ENCODE results near the gene EHD1.

Gene EHD1

DNA sequence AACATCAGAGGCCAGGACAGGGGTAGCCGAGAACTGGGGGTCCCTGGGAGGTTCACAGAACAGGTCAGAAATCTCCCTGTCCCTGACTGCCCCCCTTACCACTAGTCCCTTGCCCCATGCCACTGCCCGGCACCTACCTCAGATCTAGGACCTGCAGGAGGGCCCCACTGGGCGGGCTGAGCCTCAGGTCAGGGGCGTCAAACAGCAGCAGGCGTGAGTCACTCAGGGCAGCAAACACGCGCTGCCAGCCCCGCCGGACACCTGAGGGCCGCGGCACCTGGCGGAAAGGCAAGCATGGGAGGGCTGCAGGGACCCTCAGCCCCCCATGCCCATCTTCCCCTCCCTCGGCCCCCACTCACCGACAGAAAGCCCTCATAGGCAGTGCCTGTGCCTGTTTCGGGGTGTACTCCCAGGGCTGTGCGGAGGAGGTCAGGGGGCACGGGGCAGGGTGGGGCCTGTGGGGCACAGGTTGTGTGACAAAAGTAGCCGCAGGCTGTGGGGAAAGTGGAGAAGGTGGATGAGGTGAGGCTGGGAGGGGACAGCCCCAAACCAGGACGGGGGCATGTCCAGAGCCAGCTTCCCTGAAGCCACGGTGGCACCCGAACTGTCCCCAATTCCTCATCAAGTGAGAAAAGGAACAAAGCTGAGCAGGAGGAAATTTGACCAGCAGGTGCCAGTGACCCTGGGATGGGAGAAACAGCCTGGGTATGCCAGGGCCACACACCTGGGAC lies 45.8 kb downstream of the EHD1 start:
- no peak overlapping the region for H3K4me3 ChIP-seq (ENCODE audit: low read depth, low read length)
- TF ChIP-seq, protein P1, sequence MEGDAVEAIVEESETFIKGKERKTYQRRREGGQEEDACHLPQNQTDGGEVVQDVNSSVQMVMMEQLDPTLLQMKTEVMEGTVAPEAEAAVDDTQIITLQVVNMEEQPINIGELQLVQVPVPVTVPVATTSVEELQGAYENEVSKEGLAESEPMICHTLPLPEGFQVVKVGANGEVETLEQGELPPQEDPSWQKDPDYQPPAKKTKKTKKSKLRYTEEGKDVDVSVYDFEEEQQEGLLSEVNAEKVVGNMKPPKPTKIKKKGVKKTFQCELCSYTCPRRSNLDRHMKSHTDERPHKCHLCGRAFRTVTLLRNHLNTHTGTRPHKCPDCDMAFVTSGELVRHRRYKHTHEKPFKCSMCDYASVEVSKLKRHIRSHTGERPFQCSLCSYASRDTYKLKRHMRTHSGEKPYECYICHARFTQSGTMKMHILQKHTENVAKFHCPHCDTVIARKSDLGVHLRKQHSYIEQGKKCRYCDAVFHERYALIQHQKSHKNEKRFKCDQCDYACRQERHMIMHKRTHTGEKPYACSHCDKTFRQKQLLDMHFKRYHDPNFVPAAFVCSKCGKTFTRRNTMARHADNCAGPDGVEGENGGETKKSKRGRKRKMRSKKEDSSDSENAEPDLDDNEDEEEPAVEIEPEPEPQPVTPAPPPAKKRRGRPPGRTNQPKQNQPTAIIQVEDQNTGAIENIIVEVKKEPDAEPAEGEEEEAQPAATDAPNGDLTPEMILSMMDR (IDR thresholded peaks at IDR 0.05; ENCODE audit: borderline replicate concordance, insufficient read depth, low read depth, low read length), result no peak

DNA sequence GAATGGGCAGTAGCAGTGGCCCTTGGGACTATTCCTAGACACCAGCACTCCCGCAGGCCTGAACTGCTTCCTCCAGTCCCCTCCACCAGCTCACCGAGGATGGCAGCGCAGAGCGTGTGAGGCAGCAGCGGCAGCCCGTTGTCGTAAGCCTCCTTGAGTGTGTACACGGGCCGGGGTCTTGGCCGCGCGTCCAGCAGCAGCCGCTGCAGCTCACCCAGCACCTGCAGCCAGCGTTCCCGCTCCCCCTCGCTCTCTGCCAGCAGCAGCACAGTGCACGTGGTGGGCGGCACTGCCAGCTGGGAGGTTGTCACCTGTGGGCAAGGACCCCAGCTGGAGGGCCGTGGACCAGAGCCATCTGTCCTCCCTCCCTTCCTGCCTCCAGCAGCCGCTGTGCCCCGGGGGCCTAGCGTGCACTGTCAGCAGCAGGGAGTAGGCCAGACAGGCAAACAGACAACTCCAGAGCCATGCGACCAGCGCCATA lies 47.0 kb downstream of the EHD1 start:
- no peak overlapping the region for H3K4me3 ChIP-seq (ENCODE audit: low read depth, low read length)
- TF ChIP-seq, protein P1 (IDR thresholded peaks at IDR 0.05; ENCODE audit: borderline replicate concordance, insufficient read depth, low read depth, low read length), result no peak

DNA sequence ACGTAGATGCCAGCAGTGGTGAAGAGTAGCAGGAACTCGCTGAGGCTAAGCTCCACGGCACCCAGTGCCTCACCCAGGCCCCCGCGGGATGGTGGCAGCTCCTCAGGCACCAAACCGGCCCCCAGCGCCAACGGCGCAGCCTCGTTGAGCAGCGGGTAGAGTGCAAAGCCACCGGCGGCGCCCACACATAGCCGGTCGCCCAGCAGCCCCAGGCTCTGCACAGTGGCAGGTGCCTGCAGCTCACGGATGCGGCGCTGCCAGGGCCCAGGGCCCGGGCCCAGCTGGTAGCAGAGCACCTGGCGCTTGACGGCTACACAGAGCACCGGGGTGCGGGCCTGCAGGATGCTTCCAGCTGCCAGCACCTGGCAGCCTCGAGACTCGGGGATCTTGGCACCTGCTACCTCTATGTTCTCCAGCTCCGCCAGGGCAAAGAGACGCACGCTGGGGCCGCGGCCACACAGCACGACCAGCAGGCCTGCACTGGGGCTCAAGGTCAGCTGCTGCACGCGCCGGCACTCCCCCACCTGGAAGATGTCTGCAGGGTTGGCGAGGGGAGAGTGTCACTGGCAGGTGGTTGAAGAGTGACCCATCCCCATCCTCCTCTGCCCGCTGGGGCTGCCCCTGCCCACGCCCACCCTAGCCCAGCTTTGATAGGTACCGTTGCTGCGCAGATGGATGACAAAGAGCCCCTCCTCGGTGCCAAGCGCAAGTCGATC lies 48.7 kb downstream of the EHD1 start:
- no peak overlapping the region for H3K4me3 ChIP-seq (ENCODE audit: low read depth, low read length)
- TF ChIP-seq, protein P1 (IDR thresholded peaks at IDR 0.05; ENCODE audit: borderline replicate concordance, insufficient read depth, low read depth, low read length), result no peak

DNA sequence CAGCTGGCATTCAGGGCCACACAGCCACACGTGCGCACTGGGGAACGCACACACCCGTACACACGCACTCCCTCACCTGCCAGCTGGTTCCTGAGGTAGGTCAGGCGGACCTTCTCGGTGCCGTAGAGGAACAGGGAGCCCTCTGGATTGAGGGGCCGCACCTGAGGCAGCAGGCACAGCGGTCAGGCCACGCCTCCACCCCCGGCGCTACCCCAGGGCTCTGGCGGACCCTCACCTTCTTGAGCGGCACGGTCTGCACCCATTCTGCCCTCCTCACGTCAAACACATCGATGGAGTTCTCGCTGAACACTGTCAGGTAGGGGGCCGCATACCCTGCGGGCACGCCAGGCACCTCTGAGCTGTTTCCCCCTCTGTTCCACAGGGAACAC lies 51.0 kb downstream of the EHD1 start:
- H3K4me3 ChIP-seq (ENCODE audit: low read depth, low read length), result no peak overlapping the region
- TF ChIP-seq, protein P1 (IDR thresholded peaks at IDR 0.05; ENCODE audit: borderline replicate concordance, insufficient read depth, low read depth, low read length), result no peak

DNA sequence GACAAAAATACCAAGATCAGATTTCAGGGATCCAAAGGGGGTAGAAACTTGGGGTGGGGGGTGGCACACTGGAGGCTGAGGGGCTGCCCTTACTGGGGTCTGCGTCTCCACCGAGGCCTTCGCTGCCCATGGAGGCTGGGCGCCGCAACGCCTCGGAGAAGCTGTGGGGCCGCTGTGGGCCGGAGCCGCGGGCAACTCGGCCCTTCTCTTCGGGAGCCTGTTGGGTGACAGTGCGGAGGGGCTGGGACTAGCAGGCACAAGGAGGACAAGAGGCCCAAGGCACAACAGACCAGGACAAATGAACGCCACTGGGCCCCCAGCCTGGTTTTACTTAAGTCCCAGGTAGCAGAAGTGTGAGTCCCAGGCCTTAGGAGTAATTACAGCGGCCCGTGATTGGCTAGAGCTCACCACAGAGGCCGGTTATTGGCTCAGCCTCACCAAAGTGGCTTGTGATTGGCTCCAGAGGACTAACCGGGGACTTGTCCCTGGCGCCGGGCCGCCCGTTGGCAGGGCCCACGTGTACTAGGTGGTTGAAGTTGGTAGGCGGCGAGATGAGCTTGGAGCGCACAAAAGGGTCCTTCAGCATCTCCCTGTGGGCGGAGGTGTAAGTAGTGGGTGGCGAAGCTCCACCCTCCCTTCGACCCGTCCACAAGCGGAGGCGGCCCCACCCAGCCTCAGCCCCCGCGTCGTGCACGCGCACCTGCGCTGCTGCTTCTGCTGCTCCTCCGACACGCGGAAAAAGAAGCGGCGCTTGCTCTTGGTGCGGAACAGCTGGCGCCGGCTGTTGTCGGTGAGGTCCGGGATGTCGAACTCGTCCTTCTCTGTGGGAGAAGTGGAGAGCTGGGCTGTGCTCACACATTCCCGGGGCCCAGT lies 51.6 kb downstream of the EHD1 start:
- TF ChIP-seq, protein P1 (IDR thresholded peaks at IDR 0.05; ENCODE audit: borderline replicate concordance, insufficient read depth, low read depth, low read length), result no peak
- H3K4me3 ChIP-seq (ENCODE audit: low read depth, low read length), result no peak overlapping the region

DNA sequence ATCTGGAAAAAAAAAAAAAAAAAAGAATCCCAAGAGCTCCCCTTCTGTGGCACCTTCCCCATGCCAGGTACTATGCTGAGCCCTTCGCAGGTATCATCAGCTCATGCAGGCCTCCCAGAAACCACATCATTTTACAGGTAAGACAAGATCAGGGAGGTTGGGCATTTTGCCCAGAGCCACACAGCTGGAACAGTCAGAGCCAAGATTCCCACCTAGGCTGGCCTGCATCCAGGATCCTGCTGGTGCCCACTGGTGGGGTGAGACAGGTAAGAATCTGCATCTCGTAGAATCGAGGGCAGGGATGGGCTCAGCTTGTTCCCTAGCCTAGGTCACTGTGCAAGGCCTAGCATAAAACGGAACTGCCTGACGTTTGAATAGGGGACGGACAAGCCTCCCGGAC lies 52.4 kb downstream of the EHD1 start:
- TF ChIP-seq, protein P1 (IDR thresholded peaks at IDR 0.05; ENCODE audit: borderline replicate concordance, insufficient read depth, low read depth, low read length), result no peak

More for the DNA sequence above, 52.4 kb downstream of the EHD1 start:
- H3K4me3 ChIP-seq (ENCODE audit: low read depth, low read length), result no peak overlapping the region

Data from GM12875 (cell line).